ENCODE data around the gene KRT39.

DNA sequence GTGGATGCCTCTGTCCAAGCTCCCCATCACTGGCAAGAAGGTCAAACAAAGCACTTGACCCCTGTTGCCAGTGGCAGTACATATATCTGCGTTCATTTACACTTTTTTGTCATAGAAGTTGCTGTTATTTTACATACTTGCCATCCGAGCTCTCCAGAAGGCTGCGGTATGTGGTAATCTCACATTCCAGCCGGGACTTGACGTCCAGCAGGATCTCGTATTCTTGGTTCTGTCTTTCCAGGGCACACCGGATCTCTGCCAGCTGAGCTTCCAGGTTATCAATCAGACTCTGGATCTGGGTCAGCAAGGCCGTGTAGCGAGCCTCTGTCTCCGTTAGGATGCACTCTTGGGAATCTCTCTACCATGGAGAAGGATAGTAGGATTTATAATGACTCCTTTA, 6.6 kb downstream of the KRT39 start:
- no peak for TF ChIP-seq POLR2A (IDR thresholded peaks at IDR 0.05; ENCODE audit: low read length)
- no peak for TF ChIP-seq GATA1 (IDR thresholded peaks at IDR 0.05; ENCODE audit: low read depth, low read length)
